ENCODE measurements around the gene EIF1. TPM values are rescaled to one million over a fixed set of nuclear protein-coding genes. Genes with fewer than 3 reads are reported as not detected.

EIF1 gene
- total and polyA plus RNA-seq, 8 donors, result 697 to 782 (median 723) TPM

DNA sequence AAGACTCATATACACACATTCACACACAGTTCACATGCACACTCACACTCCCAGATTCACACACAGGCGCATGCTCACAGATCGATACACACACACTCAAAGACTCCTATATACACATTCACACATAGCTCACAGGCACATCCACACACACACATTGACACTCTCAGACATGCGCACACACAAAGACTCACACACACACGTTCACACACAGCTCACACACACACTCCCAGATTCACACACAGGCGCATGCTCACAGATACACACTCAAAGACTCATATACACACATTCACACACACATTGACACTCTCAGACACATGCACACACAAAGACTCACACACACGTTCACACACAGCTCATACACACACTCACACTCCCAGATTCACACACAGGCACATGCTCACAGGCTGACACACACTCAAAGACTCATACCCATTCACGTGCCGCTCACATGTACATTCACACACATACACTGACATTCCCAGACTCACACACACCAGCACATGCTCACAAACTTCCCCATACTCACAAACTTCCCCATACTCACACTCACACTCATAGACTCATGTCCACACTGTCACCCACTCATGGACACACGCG is 38.7 kb upstream of the EIF1 start:
- Histone ChIP-seq H3K4me3 (no peak overlapping the region), H3K9me3 (no peaks in the 10 kb centered on the region), H3K4me1 (peaks cover 4 to 35% of the 10 kb centered on the region in 2 donors), H3K27ac (no peak overlapping the region), H3K27me3 (no peaks in the 10 kb centered on the region), H3K36me3 (no peaks in the 10 kb centered on the region)
- DNase-seq (no peak), ATAC-seq (no peak)
- TF ChIP-seq, protein P1, sequence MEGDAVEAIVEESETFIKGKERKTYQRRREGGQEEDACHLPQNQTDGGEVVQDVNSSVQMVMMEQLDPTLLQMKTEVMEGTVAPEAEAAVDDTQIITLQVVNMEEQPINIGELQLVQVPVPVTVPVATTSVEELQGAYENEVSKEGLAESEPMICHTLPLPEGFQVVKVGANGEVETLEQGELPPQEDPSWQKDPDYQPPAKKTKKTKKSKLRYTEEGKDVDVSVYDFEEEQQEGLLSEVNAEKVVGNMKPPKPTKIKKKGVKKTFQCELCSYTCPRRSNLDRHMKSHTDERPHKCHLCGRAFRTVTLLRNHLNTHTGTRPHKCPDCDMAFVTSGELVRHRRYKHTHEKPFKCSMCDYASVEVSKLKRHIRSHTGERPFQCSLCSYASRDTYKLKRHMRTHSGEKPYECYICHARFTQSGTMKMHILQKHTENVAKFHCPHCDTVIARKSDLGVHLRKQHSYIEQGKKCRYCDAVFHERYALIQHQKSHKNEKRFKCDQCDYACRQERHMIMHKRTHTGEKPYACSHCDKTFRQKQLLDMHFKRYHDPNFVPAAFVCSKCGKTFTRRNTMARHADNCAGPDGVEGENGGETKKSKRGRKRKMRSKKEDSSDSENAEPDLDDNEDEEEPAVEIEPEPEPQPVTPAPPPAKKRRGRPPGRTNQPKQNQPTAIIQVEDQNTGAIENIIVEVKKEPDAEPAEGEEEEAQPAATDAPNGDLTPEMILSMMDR (IDR thresholded peaks at IDR 0.05), result no peak
- intact Hi-C loops (cut with DNase I), result no loop called here

DNA sequence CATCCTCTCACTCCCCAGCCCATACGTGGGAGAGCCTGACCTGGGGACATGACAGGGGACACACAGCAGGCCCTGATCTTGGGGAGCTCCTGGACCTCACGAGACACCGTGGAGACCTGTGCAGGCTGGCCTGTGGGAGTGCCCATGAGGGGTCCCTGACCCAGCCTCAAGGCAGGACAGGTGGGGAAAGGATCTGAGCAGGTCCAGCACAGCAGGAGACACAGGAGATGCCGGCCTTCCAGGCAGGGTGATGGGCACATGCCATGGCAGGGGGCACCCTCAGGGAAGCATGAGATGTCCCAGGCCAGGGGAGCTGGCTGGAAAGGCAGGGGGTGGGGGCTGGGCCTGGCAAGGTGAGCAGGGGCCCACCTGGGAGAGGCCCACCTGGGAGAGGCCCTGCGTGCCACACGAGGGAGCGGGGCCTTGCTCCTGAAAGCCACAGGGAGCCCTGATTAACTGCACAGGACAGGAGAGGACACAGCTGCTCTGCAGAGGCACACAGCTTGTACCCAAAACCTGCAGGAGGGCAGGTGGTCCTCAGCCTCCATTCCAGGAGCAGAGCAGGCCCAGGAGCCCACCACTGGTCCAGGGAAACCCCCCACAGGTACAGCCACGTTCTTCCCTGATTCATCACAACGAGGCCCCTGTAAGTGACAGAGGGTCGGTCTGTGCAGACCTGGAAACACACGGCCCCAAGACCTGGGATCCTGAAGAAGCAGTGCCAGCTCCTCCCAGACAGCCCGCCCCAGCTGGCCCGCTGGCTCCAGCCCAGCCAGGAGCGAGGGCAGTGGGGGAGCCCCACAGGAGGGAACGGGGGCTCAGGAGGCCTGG is 37.7 kb upstream of the EIF1 start:
- H3K27ac ChIP-seq, result peak overlapping the region; percentile 67 to 80
- TF ChIP-seq, protein P1 (IDR thresholded peaks at IDR 0.05), result no peak
- intact Hi-C loops (cut with DNase I), result no loop called here

DNA sequence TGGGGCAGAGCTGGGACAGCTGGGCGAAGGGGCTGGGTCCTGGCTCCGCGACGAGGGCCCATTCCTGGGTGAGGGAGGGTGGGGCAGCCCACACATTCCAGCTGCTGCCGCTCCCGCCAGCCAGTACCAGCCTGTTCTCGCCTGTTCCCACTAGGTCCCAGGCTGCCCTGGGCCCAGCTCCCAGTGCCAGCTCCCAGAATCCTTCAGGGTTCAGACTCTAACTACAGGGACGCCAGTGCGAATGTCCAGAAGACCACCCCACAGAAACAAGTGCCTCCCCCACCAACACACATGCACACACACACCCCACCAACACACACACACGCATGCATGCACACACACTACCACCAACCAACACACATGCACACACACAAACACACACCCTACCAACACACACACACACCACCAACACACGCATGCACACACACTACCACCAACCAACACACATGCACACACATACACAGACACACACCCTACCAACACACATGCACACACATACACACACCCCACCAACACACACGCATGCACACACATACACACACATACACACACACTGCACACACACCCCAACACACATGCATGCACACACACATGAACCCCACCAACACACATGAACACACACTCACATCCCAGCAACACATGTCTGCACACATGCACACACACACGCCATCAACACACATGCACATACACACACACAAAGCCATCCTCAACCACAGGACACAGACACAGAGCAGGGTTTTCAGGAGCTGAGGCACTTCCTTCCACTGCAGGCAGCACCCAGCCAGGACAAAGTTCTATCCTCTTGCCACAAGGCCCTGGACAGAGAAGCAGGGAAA is 36.8 kb upstream of the EIF1 start:
- Histone ChIP-seq H3K4me1 (peaks cover 4 to 28% of the 10 kb centered on the region in 2 donors), H3K4me3 (no peak overlapping the region), H3K27ac (peak overlapping the region; percentile 67 to 80), H3K36me3 (no peaks in the 10 kb centered on the region), H3K27me3 (no peaks in the 10 kb centered on the region), H3K9me3 (no peaks in the 10 kb centered on the region)
- TF ChIP-seq, protein P1 (IDR thresholded peaks at IDR 0.05), result no peak
- DNase-seq, result peak in 3 of 4 donors; percentile 81 to 91 (median 86)
- intact Hi-C loops (cut with DNase I), result no loop called here
- ATAC-seq, result peak; percentile 54

More for the DNA sequence above, 37.7 kb upstream of the EIF1 start:
- H3K36me3 ChIP-seq, result no peaks in the 10 kb centered on the region
- H3K4me1 ChIP-seq, result peaks cover 4 to 29% of the 10 kb centered on the region in 2 donors
- H3K27me3 ChIP-seq, result no peaks in the 10 kb centered on the region
- ATAC-seq, result no peak
- H3K9me3 ChIP-seq, result no peaks in the 10 kb centered on the region
- peak in 1 of 4 donors; percentile 51 for DNase-seq
- no peak overlapping the region for H3K4me3 ChIP-seq

DNA sequence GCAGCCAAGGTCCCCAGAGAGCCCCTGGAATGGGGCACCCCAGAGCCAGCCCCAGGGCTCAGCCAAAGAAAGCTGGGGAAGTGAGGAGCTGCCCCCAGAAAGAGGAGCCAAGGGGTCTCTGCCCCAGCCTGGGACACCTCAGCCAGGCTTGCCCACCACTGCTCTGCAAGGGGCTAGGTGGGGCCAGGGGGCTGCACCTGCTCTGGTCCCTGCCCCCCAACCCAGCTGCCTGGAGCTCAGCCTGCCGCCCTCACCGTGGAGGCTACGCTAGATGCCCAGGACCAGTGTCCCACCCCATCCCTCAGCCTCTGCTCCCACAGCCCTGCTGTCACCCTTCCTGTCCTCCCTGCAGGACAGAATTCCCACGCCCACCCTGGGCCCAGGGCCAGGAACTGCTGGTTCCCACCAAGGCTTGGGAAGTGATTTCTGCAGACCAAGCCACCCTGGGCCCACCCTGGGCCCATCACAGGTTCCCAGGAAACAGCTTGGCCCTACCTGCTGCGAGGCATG is 36.2 kb upstream of the EIF1 start:
- peak overlapping the region in 1 of 2 donors; percentile 8 for H3K27ac ChIP-seq
- TF ChIP-seq, protein P1 (IDR thresholded peaks at IDR 0.05), result no peak
- H3K36me3 ChIP-seq, result no peaks in the 10 kb centered on the region
- DNase-seq, result peak in 1 of 4 donors; percentile 60
- H3K27me3 ChIP-seq, result no peaks in the 10 kb centered on the region
- no peak overlapping the region for H3K4me3 ChIP-seq
- no peak for ATAC-seq
- no peaks in the 10 kb centered on the region for H3K9me3 ChIP-seq
- intact Hi-C loops (cut with DNase I), result no loop called here
- peaks cover 4 to 26% of the 10 kb centered on the region in 2 donors for H3K4me1 ChIP-seq
